Adrenal gland (tissue), 12 donors: Measurements from ENCODE around the gene SCP2. TPM values are rescaled to one million over a fixed set of nuclear protein-coding genes. Genes with fewer than 3 reads are reported as not detected.

Experiments
- DNase-seq, 7 donors: peaks; one replicate each; pipeline ENCODE4 v3.0.0-alpha.2; 2019 to 2020
- H3K27ac ChIP-seq, 5 donors: fragments of 200-600 bp; sonication (generic) in 4 of 5; 1 replicate in 3 of 5; 2 replicates in 2 of 5; pipeline versions ENCODE4 v1.5.1 to v1.8.0; 2016 to 2020; ENCODE audit warnings: mild to moderate bottlenecking in 1 of 5
- H3K27me3 ChIP-seq: fragments of 200-600 bp; 2 replicates; pipeline ENCODE4 v1.8.0; 2021
- H3K36me3 ChIP-seq, 2 donors: fragments of 200-600 bp; replicated peaks in 1 of 2; 1 replicate in 1 of 2; 2 replicates in 1 of 2; pipeline versions ENCODE4 v1.5.1 to v1.8.0; 2018 to 2022
- H3K4me1 ChIP-seq, 2 donors: fragments of 200-600 bp; replicated peaks in 1 of 2; 1 replicate in 1 of 2; 2 replicates in 1 of 2; pipeline versions ENCODE4 v1.5.1 to v1.8.0; 2018 to 2021
- H3K4me3 ChIP-seq, 4 donors: fragments of 200-600 bp; sonication (generic) in 3 of 4; one replicate each; pipeline ENCODE4 v1.5.1; 2016 to 2018
- H3K9me3 ChIP-seq, 3 donors: fragments of 200-600 bp; sonication (generic) in 1 of 3; replicated peaks in 1 of 3; 1 replicate in 2 of 3; 2 replicates in 1 of 3; pipeline versions ENCODE4 v1.5.1 to v1.8.0; 2016 to 2021
- POLR2A ChIP-seq, 2 donors: fragments of 450-650 bp; IDR thresholded peaks; one replicate each; pipeline ENCODE4 v1.6.1; 2017; ENCODE audit warnings: antibody characterized with exemption in 2 of 2, mild to moderate bottlenecking in 2 of 2, moderate library complexity in 1 of 2
- WGBS, 4 donors: extraction: QIAGEN DNeasy Blood & Tissue Kit in 2 of 4; methylation state at CpG; one replicate each; pipeline versions ENCODE4 v1.1.5 to v1.1.7; 2013 to 2017; 5-methylcytosine and 5-hydroxymethylcytosine counted together
- intact Hi-C, 2 donors: fragments of 100-400 bp; cut with DNase I; formaldehyde crosslinking; loops; one replicate each; pipeline versions ENCODE4 v1.14.1 to v1.15.0; 2022 to 2023
- polyA plus RNA-seq, 3 donors: library from polyadenylated mRNA; stranded (reverse); fragments of 200-250 nt in 2 of 3; fragments of 350-450 nt in 1 of 3; fragmentation: Illumina TruSeq in 1 of 3; extraction: RNeasy Lipid Tissue Mini Kit (QIAGEN cat#74804) in 1 of 3; gene quantifications; one replicate each; pipeline ENCODE4 v1.2.3, GENCODE V29; 2013 to 2014
- total RNA-seq, 9 donors: library from RNA; depleted of rRNA in 4 of 9; stranded (reverse); fragments of >200 nt in 4 of 9; fragments of 120-200 nt in 1 of 9; fragmentation: NEBNext Ultra II Directional in 1 of 9; extraction: Animal tissue kit (Norgen Biotek cat#: 25700) in 1 of 9; gene quantifications; one replicate each; pipeline versions ENCODE4 v1.1.0 to v1.2.4, GENCODE V29; 2013 to 2023
- TF ChIP-seq, protein P1 (sequence below), 6 experiments: fragments of 450-650 bp in 4 of 6; fragments of 200-600 bp in 2 of 6; sonication (generic) in 1 of 6; IDR thresholded peaks; 1 replicate in 5 of 6; 2 replicates in 1 of 6; pipeline versions ENCODE4 v1.5.1 to v1.8.0; 2016 to 2021; ENCODE audit warnings: antibody characterized with exemption in 6 of 6, mild to moderate bottlenecking in 2 of 6, moderate library complexity in 1 of 6
- donor health status: healthy with polysubstance abuse.
- donor health status: Bipolar disorder and iron deficiency.
- donor health status: DM: yes; HTN: yes; CAD: no.
- donor health status: DM: no; HTN: no; CAD: no.
- donor health status: DM: no; HTN: no; CAD: no.
- donor health status: DM: yes; HTN: yes; CAD: no.

SCP2 gene
- total and polyA plus RNA-seq, 12 donors = 114 to 256 (median 144) TPM

GRCh38 chr1:52914463-52914862 is 12.6 kb upstream of the SCP2 start:
- Histone ChIP-seq H3K4me3 (no peak overlapping the region), H3K36me3 (no peaks in the 10 kb centered on the region), H3K27ac (no peak overlapping the region), H3K9me3 (no peaks in the 10 kb centered on the region), H3K27me3 (no peaks in the 10 kb centered on the region), H3K4me1 (peaks cover 18 to 21% of the 10 kb centered on the region in 2 donors)
- DNase-seq = no peak
- TF ChIP-seq, protein P1, sequence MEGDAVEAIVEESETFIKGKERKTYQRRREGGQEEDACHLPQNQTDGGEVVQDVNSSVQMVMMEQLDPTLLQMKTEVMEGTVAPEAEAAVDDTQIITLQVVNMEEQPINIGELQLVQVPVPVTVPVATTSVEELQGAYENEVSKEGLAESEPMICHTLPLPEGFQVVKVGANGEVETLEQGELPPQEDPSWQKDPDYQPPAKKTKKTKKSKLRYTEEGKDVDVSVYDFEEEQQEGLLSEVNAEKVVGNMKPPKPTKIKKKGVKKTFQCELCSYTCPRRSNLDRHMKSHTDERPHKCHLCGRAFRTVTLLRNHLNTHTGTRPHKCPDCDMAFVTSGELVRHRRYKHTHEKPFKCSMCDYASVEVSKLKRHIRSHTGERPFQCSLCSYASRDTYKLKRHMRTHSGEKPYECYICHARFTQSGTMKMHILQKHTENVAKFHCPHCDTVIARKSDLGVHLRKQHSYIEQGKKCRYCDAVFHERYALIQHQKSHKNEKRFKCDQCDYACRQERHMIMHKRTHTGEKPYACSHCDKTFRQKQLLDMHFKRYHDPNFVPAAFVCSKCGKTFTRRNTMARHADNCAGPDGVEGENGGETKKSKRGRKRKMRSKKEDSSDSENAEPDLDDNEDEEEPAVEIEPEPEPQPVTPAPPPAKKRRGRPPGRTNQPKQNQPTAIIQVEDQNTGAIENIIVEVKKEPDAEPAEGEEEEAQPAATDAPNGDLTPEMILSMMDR (IDR thresholded peaks at IDR 0.05) = no peak
- TF ChIP-seq POLR2A (IDR thresholded peaks at IDR 0.05) = no peak
- intact Hi-C loops = loop anchor here in 1 of 2 donors (10.0 kb wide), 1 partner anchor 210 kb away; no protein-coding TSS in a partner anchor
- 89 to 99% (median 93%) methylated on average over 5 of the region's 5 CpGs for WGBS, 4 donors

DNA sequence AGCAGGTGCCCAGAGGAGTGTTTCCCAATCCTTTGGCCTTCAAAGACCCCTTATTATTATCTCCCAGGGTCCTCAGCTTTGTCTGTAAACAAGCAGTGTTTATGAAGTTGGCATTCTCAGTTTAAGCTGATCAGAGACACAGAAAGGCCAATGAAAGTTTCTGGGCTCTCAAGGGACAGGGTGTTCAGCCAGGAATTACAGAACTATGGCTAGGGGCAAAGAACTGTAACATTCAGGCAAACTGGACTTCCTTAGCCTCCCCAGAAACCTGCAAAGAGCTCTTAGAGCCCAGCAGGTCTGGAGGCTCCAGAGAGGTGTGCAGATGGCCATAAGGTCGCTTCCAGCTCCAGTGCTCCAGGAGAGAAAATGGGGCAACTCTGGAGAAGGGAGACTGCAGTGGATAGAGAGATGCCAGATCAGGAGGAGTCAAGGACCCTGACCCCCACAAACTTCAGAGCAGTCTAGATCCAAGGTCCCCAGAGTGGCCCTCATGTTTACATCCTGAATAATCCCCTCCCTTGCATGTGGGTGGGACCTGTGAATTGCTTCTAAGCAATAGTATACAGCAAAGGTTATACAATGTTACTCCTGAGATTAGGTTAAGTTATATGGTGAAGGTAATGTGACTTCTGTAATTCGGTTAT is 11.7 kb upstream of the SCP2 start:
- H3K4me1 ChIP-seq = peaks cover 18 to 22% of the 10 kb centered on the region in 2 donors
- peak overlapping the region in 1 of 5 donors; percentile 38 for H3K27ac ChIP-seq
- H3K4me3 ChIP-seq = no peak overlapping the region
- DNase-seq = no peak
- H3K27me3 ChIP-seq = no peaks in the 10 kb centered on the region
- intact Hi-C loops = loop anchor here in 1 of 2 donors (10.0 kb wide), 1 partner anchor 211 kb away; no protein-coding TSS in a partner anchor
- no peaks in the 10 kb centered on the region for H3K9me3 ChIP-seq
- no peaks in the 10 kb centered on the region for H3K36me3 ChIP-seq
- 88 to 96% (median 91%) methylated on average over 2 of the region's 2 CpGs for WGBS, 4 donors
- TF ChIP-seq POLR2A (IDR thresholded peaks at IDR 0.05) = no peak
- TF ChIP-seq, protein P1 (IDR thresholded peaks at IDR 0.05) = no peak

DNA sequence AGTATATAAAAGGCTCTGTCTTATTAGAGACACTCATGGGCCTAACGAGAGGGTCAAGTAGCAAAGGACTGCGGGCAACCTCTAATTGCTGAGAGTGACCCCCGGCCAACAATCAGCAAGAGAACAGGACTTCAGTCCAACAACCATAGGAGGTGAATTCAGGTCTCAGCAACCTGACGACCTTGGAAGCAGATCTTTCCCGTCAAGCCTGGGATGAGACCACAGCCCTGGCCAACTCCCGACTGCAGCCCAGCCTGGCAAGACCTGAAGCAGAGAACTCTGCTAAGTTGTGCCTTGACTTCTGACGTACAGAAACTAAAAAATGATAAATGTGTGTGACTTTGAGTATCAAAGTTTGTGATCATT is 11.2 kb upstream of the SCP2 start:
- no peak for DNase-seq
- Histone ChIP-seq H3K27ac (peak overlapping the region in 2 of 5 donors; percentile 26 to 38), H3K27me3 (no peaks in the 10 kb centered on the region), H3K4me3 (no peak overlapping the region), H3K4me1 (peaks cover 18 to 25% of the 10 kb centered on the region in 2 donors), H3K9me3 (no peaks in the 10 kb centered on the region), H3K36me3 (no peaks in the 10 kb centered on the region)
- TF ChIP-seq, protein P1 (IDR thresholded peaks at IDR 0.05) = no peak
- TF ChIP-seq POLR2A (IDR thresholded peaks at IDR 0.05) = no peak
- WGBS, 4 donors = 71 to 78% (median 73%) methylated on average over 7 of the region's 7 CpGs
- intact Hi-C loops = loop anchor here in 1 of 2 donors (10.0 kb wide), 1 partner anchor 211 kb away; no protein-coding TSS in a partner anchor

DNA sequence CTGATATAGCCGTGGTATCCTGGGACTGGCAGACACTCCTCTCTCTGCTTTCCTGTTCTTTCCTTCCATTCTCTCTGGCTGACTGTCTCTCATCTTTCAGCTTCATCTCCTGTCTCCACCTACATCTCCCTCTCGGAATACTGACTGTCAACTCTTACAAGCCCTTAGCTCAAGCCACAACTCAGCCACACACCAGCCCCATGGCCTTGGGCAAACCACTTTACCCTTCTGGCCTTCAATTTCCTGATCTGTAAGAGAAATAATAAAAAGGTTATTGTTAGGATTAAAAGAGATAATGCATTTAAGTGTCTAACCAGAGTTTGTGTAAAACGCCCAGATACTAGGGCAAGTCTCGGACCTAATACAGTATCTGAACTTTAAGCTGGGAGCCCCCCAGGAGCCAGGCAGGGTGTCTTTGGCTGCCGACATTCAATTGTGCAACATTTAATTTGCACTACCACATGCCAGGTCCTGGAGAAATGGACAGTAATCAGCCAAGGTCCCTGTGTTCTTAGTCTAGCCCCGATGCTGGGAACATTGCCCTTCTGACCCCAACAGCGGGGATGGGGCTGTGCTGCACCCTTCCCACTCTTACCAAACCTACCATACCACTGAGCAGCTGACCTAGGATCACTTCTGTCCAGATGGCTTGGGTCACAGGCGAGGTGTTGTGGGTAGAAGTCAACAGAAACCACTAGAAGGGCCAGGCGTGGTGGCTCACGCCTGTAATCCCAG is 10.7 kb upstream of the SCP2 start:
- peak overlapping the region in 2 of 5 donors; percentile 26 to 38 for H3K27ac ChIP-seq
- TF ChIP-seq, protein P1 (IDR thresholded peaks at IDR 0.05) = no peak
- TF ChIP-seq POLR2A (IDR thresholded peaks at IDR 0.05) = no peak
- 49 to 71% (median 61%) methylated on average over 10 of the region's 10 CpGs for WGBS, 4 donors
- no peaks in the 10 kb centered on the region for H3K36me3 ChIP-seq
- no peaks in the 10 kb centered on the region for H3K9me3 ChIP-seq
- H3K4me1 ChIP-seq = peaks cover 18 to 25% of the 10 kb centered on the region in 2 donors
- DNase-seq = peak in 1 of 7 donors; percentile 32
- no peak overlapping the region for H3K4me3 ChIP-seq
- intact Hi-C loops = loop anchor here in 1 of 2 donors (10.0 kb wide), 1 partner anchor 212 kb away; no protein-coding TSS in a partner anchor
- H3K27me3 ChIP-seq = no peaks in the 10 kb centered on the region
